H4 (cell line): ENCODE results near the gene FIGNL1. TPM values are rescaled to one million over a fixed set of nuclear protein-coding genes. Genes with fewer than 3 reads are reported as not detected.

ENCODE experiments used
- DNase-seq: peaks from one replicate; pipeline ENCODE4 v3.0.0-alpha.2; 2015; ENCODE audit warnings: low spot score
- total RNA-seq: library from RNA; depleted of rRNA; stranded (reverse); fragments of >200 nt; shearing (Covaris generic); gene quantifications from 2 replicates; pipeline ENCODE4 v1.2.3, GENCODE V29; 2014; rRNA removed

The FIGNL1 gene, protein sequence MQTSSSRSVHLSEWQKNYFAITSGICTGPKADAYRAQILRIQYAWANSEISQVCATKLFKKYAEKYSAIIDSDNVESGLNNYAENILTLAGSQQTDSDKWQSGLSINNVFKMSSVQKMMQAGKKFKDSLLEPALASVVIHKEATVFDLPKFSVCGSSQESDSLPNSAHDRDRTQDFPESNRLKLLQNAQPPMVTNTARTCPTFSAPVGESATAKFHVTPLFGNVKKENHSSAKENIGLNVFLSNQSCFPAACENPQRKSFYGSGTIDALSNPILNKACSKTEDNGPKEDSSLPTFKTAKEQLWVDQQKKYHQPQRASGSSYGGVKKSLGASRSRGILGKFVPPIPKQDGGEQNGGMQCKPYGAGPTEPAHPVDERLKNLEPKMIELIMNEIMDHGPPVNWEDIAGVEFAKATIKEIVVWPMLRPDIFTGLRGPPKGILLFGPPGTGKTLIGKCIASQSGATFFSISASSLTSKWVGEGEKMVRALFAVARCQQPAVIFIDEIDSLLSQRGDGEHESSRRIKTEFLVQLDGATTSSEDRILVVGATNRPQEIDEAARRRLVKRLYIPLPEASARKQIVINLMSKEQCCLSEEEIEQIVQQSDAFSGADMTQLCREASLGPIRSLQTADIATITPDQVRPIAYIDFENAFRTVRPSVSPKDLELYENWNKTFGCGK
- 46.2 and 51.8 TPM in 2 replicates for total RNA-seq

- DNase-seq, result peak; percentile 84
These were observed at the start of gene FIGNL1 for GRCh38 chr7:50449881-50450589. FIGNL1 (minus strand) TSS chr7:50450350; CDS start chr7:50447287, 3,063 bp downstream.

- DNase-seq, result no peak
These were observed 48.9 kb upstream of the FIGNL1 start for GRCh38 chr7:50499092-50499491.

DNA sequence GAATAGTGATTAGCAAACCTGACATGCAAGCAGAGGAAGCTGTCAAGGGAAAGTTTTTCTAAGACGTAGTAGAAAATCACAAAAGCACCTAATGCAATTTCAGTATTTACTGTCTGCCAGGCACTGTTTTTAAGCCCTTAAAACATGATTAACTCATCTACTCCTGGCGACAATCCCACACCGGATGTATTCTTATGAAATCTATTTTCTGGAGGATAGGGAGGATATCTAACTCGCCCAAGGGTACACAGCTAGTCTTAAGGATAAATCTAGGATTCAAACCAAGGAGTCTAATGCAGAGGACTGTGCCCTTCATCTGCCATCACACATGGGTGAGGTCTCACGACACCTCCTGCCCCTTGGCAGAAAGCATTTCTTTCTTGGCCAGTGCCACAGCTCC lies 47.8 kb upstream of the FIGNL1 start:
- no peak for DNase-seq

- DNase-seq, result no peak
These were observed 47.0 kb upstream of the FIGNL1 start for GRCh38 chr7:50497068-50497642.

- DNase-seq, result no peak
These were observed 46.4 kb upstream of the FIGNL1 start for GRCh38 chr7:50496569-50496968.

DNA sequence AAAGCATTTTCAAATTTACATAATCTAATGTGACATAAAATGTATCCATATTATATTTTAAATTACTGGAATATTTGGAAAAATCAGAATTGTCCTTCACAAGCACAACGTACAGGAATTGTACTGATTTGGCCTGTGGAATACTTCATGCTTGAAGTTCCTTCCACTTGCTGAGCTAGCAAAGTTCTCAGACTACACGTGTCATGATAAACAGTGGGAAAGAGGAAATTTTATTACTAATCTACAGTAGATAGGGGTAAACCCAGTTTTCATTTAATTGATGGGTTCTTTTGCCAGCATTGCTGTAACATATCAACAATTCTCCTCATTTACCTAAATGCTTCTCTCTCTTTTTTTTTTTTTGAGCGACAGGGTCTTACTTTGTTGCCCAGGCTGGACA lies 45.6 kb upstream of the FIGNL1 start:
- DNase-seq, result no peak

- no peak for DNase-seq
These were observed 42.8 kb upstream of the FIGNL1 start for GRCh38 chr7:50492770-50493519.

DNA sequence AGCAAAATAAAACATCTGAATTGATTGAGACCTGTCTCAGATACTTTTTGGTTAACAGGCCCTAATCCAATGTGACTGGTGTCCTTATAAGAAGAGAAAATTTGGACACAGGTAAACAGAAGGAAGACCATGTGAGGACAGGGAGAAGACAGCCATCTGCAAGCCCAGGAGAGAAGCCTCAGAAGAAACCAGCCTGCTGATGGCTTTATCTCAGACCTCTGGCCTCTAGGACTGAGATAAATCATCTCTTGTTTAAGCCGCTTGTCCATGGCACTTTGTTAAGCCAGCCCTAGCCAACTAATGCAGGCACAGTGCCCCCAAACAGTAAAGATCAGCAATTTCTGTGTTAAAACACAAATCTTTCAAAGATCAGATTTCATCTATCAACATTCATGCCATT lies 41.8 kb upstream of the FIGNL1 start:
- no peak for DNase-seq

- DNase-seq, result no peak
These were observed 41.1 kb upstream of the FIGNL1 start for GRCh38 chr7:50491209-50491608.

- no peak for DNase-seq
These were observed 38.2 kb upstream of the FIGNL1 start for GRCh38 chr7:50488379-50488778.

DNA sequence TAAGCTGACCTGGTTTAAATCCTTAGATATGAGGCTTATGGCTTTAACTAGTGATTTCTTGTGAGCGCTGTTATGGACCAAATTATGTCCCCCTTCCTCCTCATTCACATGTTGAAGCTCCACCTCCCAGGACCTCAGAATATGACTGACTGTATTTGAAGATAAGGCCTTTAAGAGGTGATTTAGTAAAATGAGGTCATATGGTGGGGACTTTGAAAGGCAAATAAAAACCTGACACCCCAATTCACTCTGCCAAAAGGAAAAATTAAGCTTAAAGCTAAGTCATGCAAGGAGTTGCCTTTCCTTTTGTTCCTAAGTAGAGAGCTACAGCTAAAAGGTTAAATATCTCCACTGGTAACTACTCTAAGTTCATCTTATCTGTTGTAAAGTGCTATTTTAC lies 36.4 kb upstream of the FIGNL1 start:
- DNase-seq, result no peak

GRCh38 chr7:50481867-50482266 lies 31.7 kb upstream of the FIGNL1 start:
- no peak for DNase-seq

DNA sequence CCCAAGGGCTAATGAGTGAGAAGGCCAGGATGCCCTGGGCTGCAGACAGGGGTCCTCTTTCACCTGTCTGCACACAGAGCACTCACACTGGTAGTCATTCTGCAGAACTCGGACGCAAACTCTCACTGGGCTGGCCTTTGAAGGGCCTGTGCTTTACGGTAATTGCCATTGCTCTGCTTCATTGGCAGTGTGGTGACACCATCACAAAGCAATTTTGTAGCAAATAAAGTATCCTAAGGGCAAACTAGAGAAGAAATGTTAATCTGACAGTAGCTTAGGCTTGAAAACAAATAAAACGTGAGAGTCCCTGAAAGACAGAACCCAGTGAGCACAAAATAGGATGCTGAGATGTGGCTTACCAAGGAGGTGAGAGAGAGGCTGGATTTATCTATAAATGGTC lies 30.6 kb upstream of the FIGNL1 start:
- DNase-seq, result no peak

GRCh38 chr7:50479743-50480517 lies 29.8 kb upstream of the FIGNL1 start:
- DNase-seq, result no peak

DNA sequence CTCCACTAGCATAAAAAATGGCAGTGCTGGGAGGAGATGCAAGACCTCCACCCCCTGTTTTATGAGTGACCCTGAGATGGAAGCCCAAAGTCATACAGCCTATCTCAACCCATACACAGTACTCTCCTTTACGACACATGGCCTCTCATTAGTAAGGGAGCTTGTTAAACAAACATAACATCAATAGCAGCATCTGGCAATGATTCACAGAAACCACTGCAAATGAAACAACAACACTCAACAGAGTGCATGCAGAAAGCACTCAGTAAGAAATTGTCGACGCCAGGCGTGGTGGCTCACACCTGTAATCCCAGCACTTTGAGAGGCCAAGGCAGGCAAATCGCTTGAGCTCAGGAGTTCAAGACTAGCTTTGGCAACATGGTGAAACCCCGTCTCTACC lies 27.5 kb upstream of the FIGNL1 start:
- DNase-seq, result no peak

- no peak for DNase-seq
These were observed 26.9 kb upstream of the FIGNL1 start for GRCh38 chr7:50476953-50477625.

GRCh38 chr7:50475340-50475739 lies 25.2 kb upstream of the FIGNL1 start:
- no peak for DNase-seq

DNA sequence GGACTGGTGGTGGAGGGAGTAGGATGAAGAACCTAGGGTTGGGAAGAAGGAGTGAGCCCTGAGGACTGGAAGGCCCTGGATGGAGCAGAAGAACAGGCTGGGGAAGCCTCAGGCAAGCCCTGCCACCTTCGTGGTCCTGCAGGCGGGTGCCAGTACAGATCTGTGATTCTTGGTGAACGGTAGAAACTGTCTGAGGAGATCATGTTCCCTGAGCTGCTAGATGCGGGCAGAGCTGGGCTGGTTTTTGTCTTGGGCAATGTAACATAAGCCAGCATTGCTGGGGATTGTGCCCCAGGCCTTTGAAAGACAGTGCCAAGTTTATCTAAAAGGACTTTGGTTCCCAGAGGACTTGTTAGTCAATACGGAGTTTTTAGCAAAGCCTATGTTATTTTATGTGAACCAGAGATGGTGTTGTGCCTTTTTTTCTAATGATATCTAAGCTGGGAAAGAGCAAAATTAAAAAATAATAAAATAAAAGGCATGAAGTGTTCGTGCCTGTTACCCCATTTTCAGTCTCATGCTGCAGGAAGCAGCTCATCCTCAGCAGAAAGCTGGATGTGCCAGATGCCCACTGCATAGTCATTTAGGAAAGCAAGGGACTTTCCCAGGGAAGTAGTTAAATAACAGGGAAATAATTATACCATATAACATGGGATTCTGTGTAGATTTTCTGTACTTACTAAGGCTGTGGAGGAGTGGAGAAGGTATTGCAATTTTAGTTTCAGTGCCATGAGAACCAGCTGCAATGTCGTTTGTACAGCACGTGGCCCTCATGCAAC lies 24.4 kb upstream of the FIGNL1 start:
- no peak for DNase-seq

- DNase-seq, result no peak
These were observed 23.4 kb upstream of the FIGNL1 start for GRCh38 chr7:50473531-50473930.
